ENCODE measurements around the gene GCSAM.
"Not testable (repeated sequence)": the region's sequence is repeated elsewhere in the genome, so short reads cannot be mapped to it uniquely, and the experiment has no call there.

GCSAM gene

DNA sequence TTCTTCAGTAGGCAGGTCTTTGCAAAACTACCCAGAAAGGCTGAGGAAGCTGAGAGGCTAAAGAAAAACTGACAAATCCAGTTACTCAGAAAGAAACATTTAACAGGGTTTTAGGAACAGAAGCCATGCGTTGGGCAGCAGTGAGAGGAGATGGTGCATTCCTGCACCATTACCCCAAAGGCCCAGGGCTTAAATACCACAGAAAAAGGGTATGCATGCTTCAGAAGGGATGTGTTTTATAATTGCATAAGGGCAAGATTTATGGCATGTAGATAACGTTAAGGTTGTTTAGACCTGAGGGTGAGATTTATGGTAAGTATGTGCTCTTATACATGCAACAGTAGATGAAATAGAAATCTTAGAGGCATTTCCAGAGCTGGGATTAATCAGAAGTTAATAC lies 36.9 kb downstream of the GCSAM start:
- FAIRE-seq = no peak

DNA sequence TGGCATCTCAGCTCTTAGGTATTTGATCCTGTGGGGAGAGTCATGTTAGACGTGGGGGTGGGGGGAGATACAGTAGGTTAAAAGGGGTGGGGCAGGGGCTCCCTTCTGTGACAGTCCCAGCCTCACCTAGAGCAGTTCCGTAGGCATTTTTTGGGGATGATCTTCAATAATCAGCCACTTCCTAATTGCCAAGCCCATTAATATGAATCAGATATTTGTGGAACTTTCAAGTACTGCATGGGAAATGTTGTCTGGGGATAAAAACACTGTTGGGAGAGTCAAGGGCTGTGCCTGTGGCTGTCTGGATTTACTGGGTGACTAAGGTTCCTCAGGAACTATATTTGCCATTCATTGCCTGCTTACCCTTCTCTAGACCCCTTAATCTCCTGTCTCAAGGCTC lies 37.3 kb downstream of the GCSAM start:
- FAIRE-seq = no peak

DNA sequence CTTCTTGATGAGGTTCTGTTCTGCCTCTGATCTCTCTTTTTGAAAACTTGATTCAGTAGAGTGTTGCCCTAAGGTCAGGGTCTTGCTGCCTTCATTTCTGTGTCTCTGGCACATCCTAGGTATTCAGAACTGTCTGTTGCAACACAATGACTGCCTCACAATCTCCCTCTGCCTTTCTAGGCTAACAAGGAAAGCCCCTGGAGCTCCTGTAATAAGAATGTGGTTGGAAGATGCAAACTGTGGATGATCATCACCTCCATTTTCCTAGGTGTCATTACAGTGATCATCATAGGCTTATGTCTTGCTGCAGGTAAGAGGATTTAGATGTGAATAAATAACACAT lies 39.9 kb downstream of the GCSAM start:
- FAIRE-seq = no peak

DNA sequence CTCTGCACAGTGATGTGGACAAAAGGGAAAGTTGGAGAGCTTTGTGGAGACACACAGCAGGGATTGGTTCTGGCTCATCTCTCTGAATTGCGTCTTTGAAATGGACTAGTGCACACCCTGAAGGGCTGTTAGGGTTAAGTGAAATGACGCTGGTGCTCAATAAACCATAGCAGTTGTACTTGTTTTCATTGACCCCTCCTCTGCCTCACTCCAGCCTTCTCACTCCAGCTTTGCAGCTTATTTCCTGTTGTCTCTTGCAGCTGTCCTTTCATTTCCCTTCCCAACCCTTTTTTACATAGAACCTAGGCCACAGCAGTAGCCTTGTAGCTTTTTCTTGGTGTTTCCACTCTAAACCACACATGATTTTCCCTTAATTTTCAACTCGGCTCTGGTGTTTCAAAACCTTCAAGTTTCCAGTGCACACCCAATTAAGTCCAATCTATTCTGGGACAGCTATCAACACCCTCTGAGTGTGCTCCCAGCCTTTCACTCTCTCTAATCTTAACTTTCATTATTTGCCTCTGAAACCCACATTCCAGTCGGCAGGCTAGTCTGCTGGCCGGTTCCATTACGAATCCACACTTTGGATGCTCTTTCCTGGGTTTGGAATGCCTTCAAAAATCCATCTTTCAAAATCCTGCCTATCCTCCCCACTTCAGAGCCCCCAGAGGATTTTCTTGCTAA lies 40.4 kb downstream of the GCSAM start:
- no peak for FAIRE-seq

- FAIRE-seq = no peak
These were observed 42.0 kb downstream of the GCSAM start for GRCh38 chr3:112090887-112091586.

DNA sequence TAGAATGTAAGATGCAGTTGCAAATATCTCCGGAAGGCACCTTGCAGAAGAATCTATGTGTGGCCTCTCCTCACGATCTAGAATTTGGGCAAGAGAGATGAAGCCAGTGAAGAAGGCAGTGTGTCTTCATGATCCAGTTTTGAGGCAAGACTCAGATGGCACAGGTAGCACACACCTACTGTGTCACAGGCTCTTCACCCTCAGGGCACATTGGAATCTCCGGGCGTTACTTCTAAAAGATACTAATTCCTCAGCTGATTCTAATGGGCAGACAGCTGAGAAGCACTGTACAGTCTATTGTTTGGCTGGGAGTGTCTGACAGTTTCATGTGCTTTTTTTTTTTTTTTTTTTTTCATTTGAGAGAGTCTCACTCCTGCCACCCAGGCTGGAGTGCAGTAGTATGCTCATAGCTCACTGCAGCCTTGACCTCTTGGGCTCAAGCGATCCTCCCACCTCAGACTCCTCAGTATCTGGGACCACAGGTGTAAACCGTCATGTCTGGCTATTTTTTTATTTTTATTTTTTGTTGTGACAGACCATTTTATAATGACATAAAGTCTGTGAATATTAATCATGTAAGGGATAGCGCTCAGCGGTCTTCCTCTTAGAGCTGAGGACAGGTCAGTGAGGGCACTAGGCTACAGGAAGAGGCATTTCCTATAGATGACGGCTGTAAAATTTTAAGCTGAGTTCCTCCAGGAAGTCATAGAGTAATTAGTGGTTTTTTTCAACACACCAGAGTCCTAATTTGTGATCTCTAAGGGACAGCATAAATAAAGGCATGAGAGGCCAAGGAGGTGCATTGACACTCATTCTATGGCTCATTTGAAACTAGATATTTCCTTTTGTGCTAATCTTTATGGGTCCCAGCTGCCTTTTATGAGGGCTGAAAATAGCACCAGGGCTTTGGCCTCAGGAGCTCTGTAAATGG lies 42.8 kb downstream of the GCSAM start:
- FAIRE-seq = no peak

- FAIRE-seq = no peak
These were observed 44.1 kb downstream of the GCSAM start for GRCh38 chr3:112088944-112089343.

DNA sequence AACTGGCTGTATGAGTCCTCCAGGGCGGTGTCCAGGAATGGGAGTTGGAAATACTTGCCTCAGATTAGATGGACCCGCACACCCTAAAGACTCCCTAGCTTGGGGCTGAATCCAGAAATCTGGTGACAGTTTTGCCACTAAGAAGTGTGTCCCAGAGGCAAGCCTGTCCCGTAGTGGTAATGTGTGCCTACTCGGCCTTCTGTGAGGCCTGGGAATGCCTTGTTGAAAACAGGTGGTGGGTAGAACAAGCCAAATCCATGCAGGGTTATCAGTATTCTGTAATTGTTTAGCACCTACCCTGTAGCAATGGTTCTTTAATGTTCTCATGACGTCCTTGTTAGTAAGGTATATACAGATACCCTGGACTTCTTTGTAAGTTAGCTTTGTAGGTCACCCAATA lies 45.3 kb downstream of the GCSAM start:
- no peak for FAIRE-seq

DNA sequence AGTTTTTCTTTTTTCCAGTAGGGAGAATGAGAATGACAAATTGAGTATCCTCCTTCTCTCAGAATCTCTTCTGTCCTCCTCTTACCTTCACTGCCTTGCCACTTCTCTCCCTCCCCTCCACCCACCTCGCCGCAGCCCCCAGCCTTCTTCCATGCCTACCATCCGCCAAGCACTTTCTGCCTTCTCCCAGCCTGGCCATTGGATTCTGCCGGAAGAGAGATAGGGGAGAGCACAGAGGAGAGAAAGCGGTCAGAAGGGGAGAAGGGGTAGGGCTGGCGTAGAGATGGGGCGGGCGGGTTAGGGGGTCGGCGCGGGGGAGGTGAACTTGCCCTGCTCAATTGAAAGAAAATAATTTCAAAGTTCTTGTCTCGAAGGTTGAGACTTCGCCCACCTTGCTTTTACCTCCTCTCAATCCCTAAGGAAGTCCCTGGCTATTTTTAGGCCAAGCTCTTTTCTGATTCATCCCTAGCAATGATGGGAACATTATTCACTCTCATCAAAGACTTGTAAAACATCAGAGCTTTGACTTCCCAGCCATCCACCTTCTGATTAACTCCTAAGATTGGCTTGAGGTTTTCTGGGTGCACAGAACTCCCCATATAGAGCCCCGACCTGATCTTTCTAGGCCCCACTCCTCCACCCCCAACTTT lies 46.0 kb downstream of the GCSAM start:
- no peak for FAIRE-seq

DNA sequence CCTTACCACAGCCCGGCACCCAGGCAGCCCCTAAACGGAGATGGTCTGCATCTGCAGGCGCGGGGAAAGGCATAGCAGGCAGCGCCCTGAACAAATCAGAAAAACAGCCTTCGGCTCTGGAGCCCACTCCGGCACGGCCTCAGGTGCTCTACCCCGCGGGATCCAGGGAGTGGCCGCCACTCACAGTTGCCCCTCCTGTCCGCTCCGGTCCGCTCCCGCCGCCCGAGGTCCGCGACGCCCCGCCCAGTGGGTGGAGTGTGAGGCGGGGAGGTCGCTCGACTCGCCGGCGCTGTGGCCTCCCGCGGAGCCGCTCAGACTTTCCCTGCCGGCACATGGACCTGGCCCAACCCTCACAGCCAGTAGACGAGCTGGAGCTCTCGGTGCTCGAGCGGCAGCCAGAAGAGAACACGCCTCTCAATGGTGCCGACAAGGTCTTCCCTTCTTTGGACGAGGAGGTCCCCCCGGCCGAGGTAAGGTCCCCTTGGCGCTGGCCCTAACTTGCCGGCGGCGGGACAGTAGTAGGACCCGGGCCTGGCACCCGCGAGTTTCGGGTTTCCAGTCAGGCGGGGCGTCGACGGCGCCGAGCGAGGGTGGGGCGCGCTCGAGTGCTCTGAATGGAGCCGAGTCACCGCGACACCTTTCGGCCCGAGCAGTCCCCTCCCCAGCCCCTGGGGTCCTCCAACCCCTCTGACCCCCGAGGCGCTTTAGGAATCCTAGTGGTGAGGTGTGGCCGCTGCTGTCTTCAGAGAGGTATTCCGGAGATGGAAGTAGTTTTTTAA lies 46.8 kb downstream of the GCSAM start, which contains the start of gene C3orf52:
C3orf52 (plus strand) TSS at position 314 of the 779 bp plus-strand sequence; CDS start at position 333, 19 bp downstream.
- FAIRE-seq = no peak

- FAIRE-seq = no peak
These were observed 47.3 kb downstream of the GCSAM start for GRCh38 chr3:112085735-112086075.

DNA sequence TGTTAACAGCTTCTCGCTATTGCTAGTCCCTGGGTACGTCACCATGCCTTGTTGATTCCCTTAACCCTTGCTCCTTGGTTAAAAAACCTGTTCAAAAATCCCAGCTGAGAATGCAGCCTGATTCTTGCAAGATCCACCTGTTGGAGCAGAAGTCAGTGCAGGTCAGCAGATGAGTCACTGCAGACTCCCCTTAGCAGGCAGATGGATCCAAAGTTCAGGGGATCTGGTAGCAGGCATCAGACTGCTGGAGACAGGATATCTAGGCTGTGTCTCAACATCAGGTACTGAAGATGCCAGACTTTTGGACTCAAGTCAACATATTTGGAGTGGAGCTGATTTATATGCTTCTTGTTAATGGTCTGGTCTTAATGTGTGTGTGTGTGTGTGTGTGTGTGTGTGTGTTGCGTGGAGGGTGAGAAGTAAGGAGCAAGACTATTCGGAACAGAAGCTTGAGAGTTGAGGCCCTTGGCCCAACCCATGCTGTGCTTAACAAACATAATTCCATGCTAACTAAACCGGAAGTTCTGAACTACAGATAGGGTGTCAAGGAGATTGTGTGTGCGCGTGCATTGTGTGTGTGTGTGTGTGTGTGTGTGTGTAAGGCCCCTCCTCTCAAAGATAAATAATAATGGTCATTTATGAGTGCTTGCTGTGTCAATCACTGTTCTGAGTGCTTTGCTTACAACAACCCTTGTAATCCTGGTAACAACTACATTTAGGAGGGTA lies 47.9 kb downstream of the GCSAM start:
- FAIRE-seq = no peak

- no peak for FAIRE-seq
These were observed 49.8 kb downstream of the GCSAM start for GRCh38 chr3:112083239-112083638.

DNA sequence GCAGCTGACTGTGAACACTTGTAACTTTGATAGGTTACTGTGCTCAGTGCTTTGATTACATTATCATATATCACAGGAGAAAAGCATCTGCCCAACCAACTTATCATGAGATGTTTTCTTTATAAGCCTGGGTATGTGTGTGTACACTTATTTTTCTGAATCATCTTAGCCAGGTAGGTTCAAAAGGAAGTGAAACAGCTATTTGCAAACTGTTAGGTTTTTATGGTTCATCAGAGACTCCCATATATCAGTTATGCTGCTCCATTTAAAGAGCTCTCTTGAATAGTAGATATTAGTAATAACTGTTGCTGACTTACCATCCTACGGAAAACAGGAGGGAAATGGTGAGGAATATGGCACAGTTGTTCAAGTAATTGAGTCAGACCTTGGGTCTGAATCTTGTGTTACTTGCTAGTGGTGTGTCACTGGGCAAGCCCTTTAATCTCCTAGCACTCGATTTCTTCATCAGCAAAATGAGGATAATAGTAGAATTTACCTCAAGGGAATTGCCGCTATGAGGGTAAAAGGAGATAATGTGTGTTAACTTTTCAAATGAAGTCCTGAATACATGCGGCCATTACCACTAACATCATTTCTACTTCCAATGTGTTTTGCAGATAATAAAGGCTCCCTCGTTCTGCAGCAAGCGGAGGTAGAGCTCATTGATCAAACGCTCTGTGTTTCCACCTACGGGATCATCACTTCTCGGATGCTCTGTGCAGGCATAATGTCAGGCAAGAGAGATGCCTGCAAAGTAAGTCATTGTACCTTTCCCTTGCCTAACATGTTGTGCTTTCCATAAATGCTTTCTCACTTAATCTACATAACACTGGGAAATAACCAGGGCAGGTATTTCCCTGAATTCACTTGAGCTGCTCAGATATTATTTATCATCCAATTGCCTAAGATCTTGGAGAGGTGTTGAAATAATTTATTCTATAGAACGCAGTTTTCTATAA lies 54.6 kb downstream of the GCSAM start:
- no peak for FAIRE-seq

- no peak for FAIRE-seq
These were observed 58.2 kb downstream of the GCSAM start for GRCh38 chr3:112074616-112075497.

DNA sequence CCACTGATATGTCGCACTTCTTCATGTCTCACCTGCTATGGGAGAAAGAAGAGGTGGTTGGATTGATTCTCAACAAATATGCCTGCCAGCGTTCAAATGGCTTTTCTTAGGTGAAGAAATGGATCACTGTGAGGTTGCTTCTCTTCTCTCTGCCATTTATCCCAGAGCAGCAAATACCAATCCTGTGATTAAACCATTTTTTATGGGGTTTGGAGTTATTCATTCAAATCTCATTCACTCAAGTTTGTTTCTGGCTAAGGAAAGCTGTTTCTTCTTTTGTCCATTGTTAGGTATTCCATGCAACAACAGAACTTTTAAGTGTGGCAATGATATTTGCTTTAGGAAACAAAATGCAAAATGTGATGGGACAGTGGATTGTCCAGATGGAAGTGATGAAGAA lies 59.0 kb downstream of the GCSAM start:
- FAIRE-seq = no peak

- not testable (repeated sequence) for FAIRE-seq
These were observed 60.5 kb downstream of the GCSAM start for GRCh38 chr3:112072387-112073060.

All from TTC549 (cell line).